Peyer's patch (tissue), 4 donors: ENCODE results near the gene PELI2. TPM values are rescaled to one million over a fixed set of nuclear protein-coding genes. Genes with fewer than 3 reads are reported as not detected.

Experiments
- DNase-seq, 3 donors: peaks; one replicate each; pipeline ENCODE4 v3.0.0-alpha.2; 2017 to 2019
- H3K27ac ChIP-seq, 4 donors: fragments of 200-600 bp; sonication (generic); one replicate each; pipeline ENCODE4 v1.5.1; 2016 to 2019
- H3K27me3 ChIP-seq, 2 donors: fragments of 200-600 bp; sonication (generic); one replicate each; pipeline ENCODE4 v1.5.1; 2019
- H3K36me3 ChIP-seq, 3 donors: fragments of 200-600 bp; sonication (generic); one replicate each; pipeline ENCODE4 v1.5.1; 2016 to 2019
- H3K4me1 ChIP-seq, 4 donors: fragments of 200-600 bp; sonication (generic); one replicate each; pipeline ENCODE4 v1.5.1; 2016 to 2019
- H3K4me3 ChIP-seq, 4 donors: fragments of 200-600 bp; sonication (generic); 1 replicate in 3 of 4; 2 replicates in 1 of 4; pipeline ENCODE4 v1.5.1; 2016 to 2019; ENCODE audit warnings: mild to moderate bottlenecking in 1 of 4
- H3K9me3 ChIP-seq, 4 donors: fragments of 200-600 bp; sonication (generic); one replicate each; pipeline ENCODE4 v1.5.1; 2016 to 2019; ENCODE audit warnings: mild to moderate bottlenecking in 1 of 4
- POLR2A ChIP-seq, 2 donors: fragments of 450-650 bp; IDR thresholded peaks; one replicate each; pipeline ENCODE4 v1.5.1; 2017; ENCODE audit warnings: antibody characterized with exemption in 2 of 2, mild to moderate bottlenecking in 2 of 2, moderate library complexity in 2 of 2
- total RNA-seq, 4 donors: library from RNA; depleted of rRNA; stranded (reverse); fragments of >200 nt; gene quantifications; one replicate each; pipeline ENCODE4 v1.1.0, GENCODE V29; 2016
- TF ChIP-seq, protein P1 (sequence below), 6 experiments: fragments of 450-650 bp in 4 of 6; fragments of 200-600 bp in 2 of 6; sonication (generic) in 1 of 6; IDR thresholded peaks; one replicate each; pipeline ENCODE4 v1.5.1; 2017 to 2019; ENCODE audit warnings: antibody characterized with exemption in 6 of 6, mild to moderate bottlenecking in 3 of 6, moderate library complexity in 1 of 6

PELI2 gene
- total RNA-seq, 4 donors from 2014 or later = 15.2 to 28.9 (median 18.6) TPM

GRCh38 chr14:56126637-56126913 lies 8.4 kb downstream of the PELI2 start:
- Histone ChIP-seq H3K27ac (no peak overlapping the region), H3K9me3 (no peaks in the 10 kb centered on the region), H3K4me3 (no peak overlapping the region), H3K27me3 (no peaks in the 10 kb centered on the region), H3K4me1 (peaks cover 0 to 22% (median 0%) of the 10 kb centered on the region in 4 donors), H3K36me3 (no peaks in the 10 kb centered on the region)
- no peak for DNase-seq
- TF ChIP-seq, protein P1, sequence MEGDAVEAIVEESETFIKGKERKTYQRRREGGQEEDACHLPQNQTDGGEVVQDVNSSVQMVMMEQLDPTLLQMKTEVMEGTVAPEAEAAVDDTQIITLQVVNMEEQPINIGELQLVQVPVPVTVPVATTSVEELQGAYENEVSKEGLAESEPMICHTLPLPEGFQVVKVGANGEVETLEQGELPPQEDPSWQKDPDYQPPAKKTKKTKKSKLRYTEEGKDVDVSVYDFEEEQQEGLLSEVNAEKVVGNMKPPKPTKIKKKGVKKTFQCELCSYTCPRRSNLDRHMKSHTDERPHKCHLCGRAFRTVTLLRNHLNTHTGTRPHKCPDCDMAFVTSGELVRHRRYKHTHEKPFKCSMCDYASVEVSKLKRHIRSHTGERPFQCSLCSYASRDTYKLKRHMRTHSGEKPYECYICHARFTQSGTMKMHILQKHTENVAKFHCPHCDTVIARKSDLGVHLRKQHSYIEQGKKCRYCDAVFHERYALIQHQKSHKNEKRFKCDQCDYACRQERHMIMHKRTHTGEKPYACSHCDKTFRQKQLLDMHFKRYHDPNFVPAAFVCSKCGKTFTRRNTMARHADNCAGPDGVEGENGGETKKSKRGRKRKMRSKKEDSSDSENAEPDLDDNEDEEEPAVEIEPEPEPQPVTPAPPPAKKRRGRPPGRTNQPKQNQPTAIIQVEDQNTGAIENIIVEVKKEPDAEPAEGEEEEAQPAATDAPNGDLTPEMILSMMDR (IDR thresholded peaks at IDR 0.05) = no peak
- TF ChIP-seq POLR2A (IDR thresholded peaks at IDR 0.05) = no peak

DNA sequence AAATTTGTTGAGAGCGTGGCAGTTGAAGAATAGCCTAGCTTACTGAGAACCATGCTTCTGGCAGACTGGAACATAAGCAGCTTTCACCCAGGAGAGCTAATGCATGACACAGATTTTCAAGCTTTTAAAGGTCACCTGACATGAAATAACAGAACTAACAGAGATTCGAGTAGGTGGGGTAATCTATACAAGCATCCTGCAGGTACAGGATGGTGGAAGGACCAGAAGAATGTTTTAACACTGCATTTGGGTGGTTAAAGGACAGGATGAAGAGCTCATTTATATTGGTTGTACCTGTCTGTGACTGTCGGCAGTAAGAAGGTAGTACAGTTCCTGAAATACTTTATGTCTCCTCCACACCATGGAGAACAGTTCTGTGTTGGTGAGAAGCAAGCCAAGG lies 8.9 kb downstream of the PELI2 start:
- Histone ChIP-seq H3K9me3 (no peaks in the 10 kb centered on the region), H3K27me3 (no peaks in the 10 kb centered on the region), H3K4me1 (peaks cover 0 to 28% (median 0%) of the 10 kb centered on the region in 4 donors), H3K36me3 (no peaks in the 10 kb centered on the region), H3K27ac (no peak overlapping the region), H3K4me3 (no peak overlapping the region)
- TF ChIP-seq POLR2A (IDR thresholded peaks at IDR 0.05) = no peak
- TF ChIP-seq, protein P1 (IDR thresholded peaks at IDR 0.05) = no peak
- no peak for DNase-seq

DNA sequence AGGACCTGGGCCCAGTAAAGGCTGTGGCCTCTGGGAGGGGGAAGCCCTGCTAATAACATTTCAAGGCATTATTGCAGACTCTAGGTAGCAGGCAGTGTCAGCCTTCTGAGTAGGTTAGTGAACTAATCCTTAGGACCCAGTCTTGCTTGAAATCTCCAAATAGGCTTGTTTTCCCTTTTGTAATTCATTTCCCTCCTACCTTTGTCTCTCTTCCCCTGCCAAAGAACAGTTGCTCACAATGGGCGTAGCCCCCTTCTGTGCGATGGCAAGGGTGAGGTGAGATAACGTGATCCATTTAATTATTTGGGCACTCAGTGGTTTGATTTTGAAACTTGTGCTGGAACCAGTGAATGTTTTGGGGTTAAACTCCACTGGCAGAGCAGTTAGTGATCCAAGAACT lies 10.9 kb downstream of the PELI2 start:
- no peak for TF ChIP-seq POLR2A (IDR thresholded peaks at IDR 0.05)
- TF ChIP-seq, protein P1 (IDR thresholded peaks at IDR 0.05) = no peak
- Histone ChIP-seq H3K27me3 (no peaks in the 10 kb centered on the region), H3K27ac (no peak overlapping the region), H3K4me1 (peaks cover 0 to 32% (median 0%) of the 10 kb centered on the region in 4 donors), H3K4me3 (no peak overlapping the region), H3K36me3 (no peaks in the 10 kb centered on the region), H3K9me3 (no peaks in the 10 kb centered on the region)
- no peak for DNase-seq

- H3K27ac ChIP-seq = no peak overlapping the region
- TF ChIP-seq POLR2A (IDR thresholded peaks at IDR 0.05) = no peak
- TF ChIP-seq, protein P1 (IDR thresholded peaks at IDR 0.05) = no peak
- no peaks in the 10 kb centered on the region for H3K27me3 ChIP-seq
- H3K4me3 ChIP-seq = no peak overlapping the region
- no peak for DNase-seq
- peaks cover 0 to 23% (median 0%) of the 10 kb centered on the region in 4 donors for H3K4me1 ChIP-seq
- no peaks in the 10 kb centered on the region for H3K9me3 ChIP-seq
- no peaks in the 10 kb centered on the region for H3K36me3 ChIP-seq
These were observed 11.7 kb downstream of the PELI2 start for GRCh38 chr14:56129933-56130332.

- H3K36me3 ChIP-seq = no peaks in the 10 kb centered on the region
- H3K4me3 ChIP-seq = no peak overlapping the region
- H3K4me1 ChIP-seq = peaks cover 0 to 20% (median 0%) of the 10 kb centered on the region in 4 donors
- H3K27me3 ChIP-seq = no peaks in the 10 kb centered on the region
- no peaks in the 10 kb centered on the region for H3K9me3 ChIP-seq
- no peak for DNase-seq
- no peak for TF ChIP-seq POLR2A (IDR thresholded peaks at IDR 0.05)
- TF ChIP-seq, protein P1 (IDR thresholded peaks at IDR 0.05) = no peak
- H3K27ac ChIP-seq = no peak overlapping the region
These were observed 13.0 kb downstream of the PELI2 start for GRCh38 chr14:56131004-56131864.
